H1 (cell line): Measurements from ENCODE around the gene TUBGCP6.

Experiments used
- CTCF ChIP-seq, 3 experiments: IDR thresholded peaks; 1 replicate in 2 of 3; 2 replicates in 1 of 3; pipeline versions ENCODE4 v1.5.1 to v1.6.1; 2011; ENCODE audit warnings: low read length in 3 of 3, mild to moderate bottlenecking in 3 of 3, inconsistent platforms in 2 of 3, low read depth in 1 of 3, moderate library complexity in 1 of 3; ENCODE audit not compliant: insufficient read depth in 1 of 3; ENCODE audit errors: control extremely low read depth in 1 of 3
- E2F6 ChIP-seq: IDR thresholded peaks from 2 replicates; pipeline ENCODE4 v1.6.1; 2012; ENCODE audit warnings: inconsistent platforms
- EP300 ChIP-seq, 2 experiments: IDR thresholded peaks; 1 replicate in 1 of 2; 2 replicates in 1 of 2; pipeline ENCODE4 v1.6.1; 2011 to 2012; ENCODE audit warnings: low read depth in 2 of 2, low read length in 2 of 2, mild to moderate bottlenecking in 2 of 2, borderline replicate concordance in 1 of 2, inconsistent platforms in 1 of 2, moderate library complexity in 1 of 2
- EZH2 ChIP-seq: fragments of 200-600 bp; sonication (generic); IDR thresholded peaks from 2 replicates; pipeline ENCODE4 v1.7.1; 2012; ENCODE audit warnings: low read depth, mild to moderate bottlenecking, moderate library complexity, low read length, inconsistent platforms; ENCODE audit not compliant: severe bottlenecking
- GTF2F1 ChIP-seq: IDR thresholded peaks from 2 replicates; pipeline ENCODE4 v1.6.1; 2012; ENCODE audit warnings: low read depth, low read length, improper control_type of control experiment, borderline replicate concordance
- MAX ChIP-seq: IDR thresholded peaks from 2 replicates; pipeline ENCODE4 v1.6.1; 2012; ENCODE audit warnings: inconsistent platforms
- POLR2A ChIP-seq, 2 experiments: IDR thresholded peaks; 1 replicate in 1 of 2; 2 replicates in 1 of 2; pipeline ENCODE4 v1.6.1; 2011; ENCODE audit warnings: low read depth in 2 of 2, low read length in 2 of 2, mild to moderate bottlenecking in 2 of 2; ENCODE audit errors: control extremely low read depth in 1 of 2
- TCF12 ChIP-seq: IDR thresholded peaks from 2 replicates; pipeline ENCODE4 v1.6.1; 2011; ENCODE audit warnings: low read depth, mild to moderate bottlenecking, low read length
- USF2 ChIP-seq: IDR thresholded peaks from 2 replicates; pipeline ENCODE4 v1.6.1; 2011; ENCODE audit warnings: low read length, improper control_type of control experiment

GRCh38 chr22:50247748-50248147 lies 2.9 kb upstream of the TUBGCP6 start:
- TF ChIP-seq E2F6 (no peak), EP300 (IDR thresholded peaks at IDR 0.05; ENCODE audit: borderline replicate concordance in 1 of 2, low read depth in 2 of 2, low read length in 2 of 2) (no peak), GTF2F1 (no peak), USF2 (no peak), POLR2A (IDR thresholded peaks at IDR 0.05; ENCODE audit: control extremely low read depth in 1 of 2, low read depth in 2 of 2, low read length in 2 of 2) (no peak), MAX (no peak), CTCF (IDR thresholded peaks at IDR 0.05; ENCODE audit: control extremely low read depth in 1 of 3, insufficient read depth in 1 of 3, low read depth in 1 of 3, low read length in 3 of 3) (no peak), TCF12 (no peak), EZH2 (no peak)
